ENCODE measurements around the gene BLOC1S5. TPM values are rescaled to one million over a fixed set of nuclear protein-coding genes. Genes with fewer than 3 reads are reported as not detected.

The BLOC1S5 gene
- total RNA-seq, 1 experiment from 2014 or later = 9.1 TPM

GRCh38 chr6:8030920-8031319 is 33.3 kb downstream of the BLOC1S5 start:
- Histone ChIP-seq H3K27me3 (ENCODE audit: low read length) (no peaks in the 10 kb centered on the region), H3K79me2 (ENCODE audit: low read length) (peaks cover 3% of the 10 kb centered on the region; the same call in 1 of the 2 replicates), H3K36me3 (ENCODE audit: low read depth, low read length) (no peaks in the 10 kb centered on the region), H3K9me2 (replicated peaks; ENCODE audit: low read length) (no peaks in the 10 kb centered on the region), H3K4me1 (ENCODE audit: insufficient read depth, low read length) (no peaks in the 10 kb centered on the region), H4K20me1 (ENCODE audit: low read length) (no peaks in the 10 kb centered on the region), H3K27ac (ENCODE audit: low read length) (no peak overlapping the region), H3K4me3 (ENCODE audit: low read length) (no peak overlapping the region), H3F3A (ENCODE audit: low read length, unreplicated experiment) (no peaks in the 10 kb centered on the region), H3K4me2 (ENCODE audit: low read length) (no peak overlapping the region), H2AFZ (ENCODE audit: low read length) (no peak overlapping the region), H3K9me3 (ENCODE audit: low read length) (no peaks in the 10 kb centered on the region), H3K9ac (ENCODE audit: low read length) (no peak overlapping the region)
- no peak for TF ChIP-seq EZH2 (IDR thresholded peaks at IDR 0.05; ENCODE audit: low read length, unreplicated experiment)
- no peak for TF ChIP-seq EZH2phosphoT487 (IDR thresholded peaks at IDR 0.05; ENCODE audit: borderline replicate concordance, low read length)
- ATAC-seq (no peak), DNase-seq (no peak)
- CTCF ChIA-PET = no interaction called here
- intact Hi-C loops (cut with micrococcal nuclease) = no loop called here
- POLR2A ChIA-PET (ENCODE audit: unreplicated experiment) = no interaction called here
- BruUV-seq (replicated peaks) = no TSS peak

- ATAC-seq = no peak
- no peaks in the 10 kb centered on the region for H3K79me2 ChIP-seq (ENCODE audit: low read length)
- H3K9me2 ChIP-seq (replicated peaks; ENCODE audit: low read length) = no peaks in the 10 kb centered on the region
- H3K27ac ChIP-seq (ENCODE audit: low read length) = no peak overlapping the region
- H4K20me1 ChIP-seq (ENCODE audit: low read length) = no peaks in the 10 kb centered on the region
- H3K9ac ChIP-seq (ENCODE audit: low read length) = no peak overlapping the region
- H3K9me3 ChIP-seq (ENCODE audit: low read length) = no peaks in the 10 kb centered on the region
- CTCF ChIA-PET = no interaction called here
- POLR2A ChIA-PET (ENCODE audit: unreplicated experiment) = no interaction called here
- H2AFZ ChIP-seq (ENCODE audit: low read length) = no peak overlapping the region
- no peaks in the 10 kb centered on the region for H3F3A ChIP-seq (ENCODE audit: low read length, unreplicated experiment)
- H3K4me1 ChIP-seq (ENCODE audit: insufficient read depth, low read length) = peaks cover 4% of the 10 kb centered on the region; the same call in 1 of the 2 replicates
- H3K4me2 ChIP-seq (ENCODE audit: low read length) = no peak overlapping the region
- DNase-seq = no peak
- intact Hi-C loops (cut with micrococcal nuclease) = no loop called here
- no TSS peak for BruUV-seq (replicated peaks)
- no peaks in the 10 kb centered on the region for H3K27me3 ChIP-seq (ENCODE audit: low read length)
- no peak overlapping the region for H3K4me3 ChIP-seq (ENCODE audit: low read length)
- TF ChIP-seq EZH2 (IDR thresholded peaks at IDR 0.05; ENCODE audit: low read length, unreplicated experiment) = no peak
- no peak for TF ChIP-seq EZH2phosphoT487 (IDR thresholded peaks at IDR 0.05; ENCODE audit: borderline replicate concordance, low read length)
- no peak for TF ChIP-seq CTCF (conservative IDR thresholded peaks at IDR 0.05; ENCODE audit: low read depth, low read length)
- H3K36me3 ChIP-seq (ENCODE audit: low read depth, low read length) = no peaks in the 10 kb centered on the region
Measured at GRCh38 chr6:8029243-8029870, 34.8 kb downstream of the BLOC1S5 start.

GRCh38 chr6:8027965-8028651 is 36.1 kb downstream of the BLOC1S5 start:
- H4K20me1 ChIP-seq (ENCODE audit: low read length) = no peaks in the 10 kb centered on the region
- H2AFZ ChIP-seq (ENCODE audit: low read length) = no peak overlapping the region
- no peak overlapping the region for H3K9ac ChIP-seq (ENCODE audit: low read length)
- TF ChIP-seq CTCF (conservative IDR thresholded peaks at IDR 0.05; ENCODE audit: low read depth, low read length) (no peak), EZH2 (IDR thresholded peaks at IDR 0.05; ENCODE audit: low read length, unreplicated experiment) (no peak), EZH2phosphoT487 (IDR thresholded peaks at IDR 0.05; ENCODE audit: borderline replicate concordance, low read length) (no peak)
- ATAC-seq (no peak), DNase-seq (no peak)
- no TSS peak for BruUV-seq (replicated peaks)
- no peak overlapping the region for H3K27ac ChIP-seq (ENCODE audit: low read length)
- no peaks in the 10 kb centered on the region for H3K9me3 ChIP-seq (ENCODE audit: low read length)
- H3K79me2 ChIP-seq (ENCODE audit: low read length) = no peaks in the 10 kb centered on the region
- H3K4me2 ChIP-seq (ENCODE audit: low read length) = no peak overlapping the region
- H3F3A ChIP-seq (ENCODE audit: low read length, unreplicated experiment) = no peaks in the 10 kb centered on the region
- ChIA-PET CTCF (no interaction called here), POLR2A (ENCODE audit: unreplicated experiment) (no interaction called here)
- H3K4me1 ChIP-seq (ENCODE audit: insufficient read depth, low read length) = peaks cover 4% of the 10 kb centered on the region; the same call in 1 of the 2 replicates
- H3K9me2 ChIP-seq (replicated peaks; ENCODE audit: low read length) = no peaks in the 10 kb centered on the region
- H3K27me3 ChIP-seq (ENCODE audit: low read length) = no peaks in the 10 kb centered on the region
- H3K4me3 ChIP-seq (ENCODE audit: low read length) = no peak overlapping the region
- H3K36me3 ChIP-seq (ENCODE audit: low read depth, low read length) = no peaks in the 10 kb centered on the region
- intact Hi-C loops (cut with micrococcal nuclease) = no loop called here
